Activated effector memory CD4-positive, alpha-beta T cell treated with anti-CD3 and anti-CD28 coated beads, Interleukin-2, amount 50 U/mL, for 16 hours (primary cell): ENCODE data around the gene TOMM7.
"Not testable (repeated sequence)": the region's sequence is repeated elsewhere in the genome, so short reads cannot be mapped to it uniquely, and the experiment has no call there.

Experiments used
- DNase-seq: peaks from one replicate; pipeline ENCODE4 v3.0.0-alpha.2; 2020

TOMM7 gene

DNA sequence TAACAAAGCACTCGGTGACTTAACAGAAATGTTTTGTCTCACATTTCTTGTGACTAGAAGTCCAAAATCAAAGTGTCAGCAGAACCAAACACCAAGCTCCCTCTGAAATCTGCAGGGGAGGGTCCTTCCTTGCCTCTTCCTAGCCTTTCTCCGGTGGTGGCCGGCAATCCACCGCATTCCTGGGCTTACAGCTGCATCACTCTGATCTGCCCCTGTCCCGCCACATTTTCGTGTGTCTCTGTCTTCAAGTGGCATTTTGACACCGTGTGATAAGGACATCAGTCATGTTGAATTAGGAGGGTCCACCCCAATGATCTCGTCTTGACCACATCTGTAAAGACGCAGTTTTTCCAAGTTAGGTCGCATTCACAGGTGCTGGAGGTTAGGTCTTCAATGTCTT is 30.5 kb upstream of the TOMM7 start:
- DNase-seq: no peak

DNA sequence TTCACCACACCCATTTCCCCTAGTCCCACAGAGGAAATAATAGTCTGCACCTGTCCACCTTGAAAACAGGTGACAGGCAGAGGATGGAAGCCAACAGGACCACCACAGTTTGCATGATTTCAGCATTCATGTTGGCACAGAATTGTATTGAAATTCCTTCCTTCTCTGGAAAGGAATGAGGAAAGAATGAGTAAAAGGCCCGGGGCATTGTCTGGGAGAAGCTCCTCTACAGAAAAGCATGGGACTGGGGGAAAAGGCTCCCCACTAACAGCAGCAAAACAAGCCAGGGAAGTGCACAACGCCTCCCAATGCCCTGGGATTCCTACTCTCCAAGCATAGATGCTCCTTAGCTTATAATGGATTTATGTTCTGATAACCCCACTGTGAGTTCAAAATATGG is 28.5 kb upstream of the TOMM7 start:
- DNase-seq: no peak

DNA sequence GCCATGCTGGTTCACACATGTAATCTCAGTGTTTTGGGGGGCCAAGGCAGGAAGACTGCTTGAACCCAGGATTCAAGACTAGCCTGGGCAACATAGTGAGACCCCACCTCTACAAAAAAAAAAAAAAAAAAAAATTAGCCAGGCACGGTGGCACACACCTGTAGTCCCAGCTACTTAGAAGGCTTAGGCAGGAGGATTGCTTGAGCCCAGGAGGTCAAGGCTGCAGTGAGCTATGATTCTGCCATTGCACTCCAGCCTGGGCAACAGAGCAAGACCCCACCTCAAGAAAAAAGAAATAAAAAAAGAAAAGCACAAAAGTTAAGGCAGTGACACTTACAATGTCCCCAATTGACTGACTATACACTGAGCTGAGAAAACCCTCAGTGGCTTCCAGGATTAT is 27.7 kb upstream of the TOMM7 start:
- DNase-seq: not testable (repeated sequence)

DNA sequence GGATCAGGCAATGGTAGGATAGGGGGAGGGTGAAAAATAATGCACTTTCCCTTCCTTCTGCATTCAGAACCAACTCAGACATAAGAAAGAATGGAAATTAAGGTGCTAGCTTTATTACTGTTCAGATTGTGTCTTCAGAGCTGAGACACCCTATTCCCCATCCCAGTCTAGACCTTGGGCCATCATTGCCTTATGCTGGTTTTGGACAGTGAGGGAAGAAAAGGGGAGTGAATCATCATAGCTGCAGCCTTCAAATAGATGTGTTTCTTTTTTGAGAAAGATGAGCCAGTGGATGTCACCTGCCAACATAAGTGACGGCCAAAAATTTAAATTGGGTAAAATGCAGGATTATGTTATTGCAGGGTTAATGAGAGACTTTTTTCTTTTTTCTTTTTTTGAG is 27.0 kb upstream of the TOMM7 start:
- DNase-seq: no peak

DNA sequence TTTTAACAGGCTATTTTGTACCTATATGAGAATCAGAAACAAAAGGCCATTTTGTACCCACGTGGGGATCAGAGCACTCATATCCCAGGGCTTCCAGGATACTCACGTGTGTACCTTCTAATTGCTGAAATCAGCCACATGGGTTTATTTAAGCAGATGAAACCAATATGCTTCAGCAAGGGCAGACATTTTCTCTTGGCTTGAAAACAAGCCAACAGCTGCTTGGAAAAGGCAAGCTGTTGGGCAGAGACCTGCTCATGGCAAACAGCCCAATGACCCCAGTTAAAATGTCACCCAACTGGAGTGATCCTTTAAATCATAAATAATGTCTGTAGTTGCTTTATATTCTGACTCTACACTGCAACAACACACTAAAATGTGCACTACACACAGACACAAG is 26.5 kb upstream of the TOMM7 start:
- DNase-seq: no peak

DNA sequence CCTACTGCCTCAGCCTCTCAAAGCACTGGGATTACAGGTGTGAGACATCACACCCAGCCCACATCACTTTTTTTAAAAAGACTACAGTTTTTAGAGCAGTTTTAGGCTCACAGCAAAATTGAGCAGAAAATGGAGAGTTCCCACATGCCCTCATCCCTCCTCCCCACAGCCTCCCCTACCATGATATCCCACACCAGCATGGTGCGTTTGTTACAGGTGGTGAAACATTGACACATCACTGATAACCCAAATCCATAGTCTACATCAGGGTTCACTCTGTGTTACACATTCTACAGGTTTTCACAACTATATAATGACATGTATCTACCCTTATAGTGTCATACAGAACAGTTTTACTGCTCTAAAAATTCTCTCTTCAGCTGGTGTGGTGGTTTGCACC is 24.3 kb upstream of the TOMM7 start:
- no peak for DNase-seq

DNA sequence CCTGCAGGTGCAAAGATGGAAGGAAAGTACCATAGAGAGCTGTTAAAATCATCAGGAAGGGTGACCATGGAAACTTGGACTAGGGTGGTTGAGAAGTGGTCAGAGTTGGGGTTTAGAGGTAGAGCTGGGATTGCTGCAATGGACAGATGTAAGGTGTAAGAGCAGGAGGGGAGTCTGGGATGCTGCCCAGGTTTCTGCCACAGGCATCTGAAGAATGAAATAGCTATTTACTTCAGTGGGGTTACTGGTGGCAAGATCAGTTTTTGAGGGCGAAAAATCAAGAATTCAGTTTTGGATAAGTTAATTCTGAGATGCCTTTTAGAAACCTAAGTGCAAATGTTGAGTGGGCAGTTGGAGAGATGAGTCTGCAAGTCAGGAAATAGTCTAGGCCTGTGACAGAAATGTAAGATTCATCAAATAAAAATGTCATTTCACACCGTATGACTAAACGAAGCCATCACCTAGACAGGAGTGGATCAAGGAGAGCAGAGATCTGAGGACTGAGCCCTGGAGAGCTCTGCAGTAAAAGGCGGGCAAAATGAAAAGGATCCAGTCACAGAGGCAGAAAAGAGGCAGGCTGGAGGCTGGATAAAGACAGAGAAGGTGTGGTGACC is 22.7 kb upstream of the TOMM7 start:
- no peak for DNase-seq

DNA sequence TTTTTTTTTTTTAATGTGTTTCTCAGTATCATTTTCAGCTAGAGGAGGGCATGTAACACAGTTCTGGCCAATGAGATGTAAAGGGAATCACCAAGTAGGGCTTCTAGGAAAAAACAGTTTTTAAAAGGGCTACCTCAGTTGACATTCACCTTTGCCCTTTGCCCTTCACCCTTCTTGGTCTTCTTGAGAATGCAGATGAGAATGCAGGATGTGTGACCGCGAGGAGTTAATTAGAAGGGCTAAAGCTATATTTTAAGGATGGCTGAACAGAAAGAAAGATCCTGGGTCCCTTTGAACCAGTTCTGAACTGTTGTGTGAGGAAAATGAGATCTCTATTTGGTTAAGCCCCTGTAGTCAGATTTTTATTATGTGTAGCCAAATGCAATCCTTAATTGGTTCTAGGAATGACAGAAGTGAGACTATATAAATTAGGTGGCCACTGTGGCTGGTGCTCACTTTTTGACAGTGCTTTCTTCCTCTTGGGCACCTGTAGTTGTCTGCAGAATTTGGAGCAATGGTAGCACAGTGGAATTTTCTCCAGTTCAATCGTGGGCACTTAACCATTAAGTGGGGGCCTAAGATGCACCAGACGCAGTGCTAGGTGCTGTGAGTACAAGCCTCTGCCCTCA is 21.1 kb upstream of the TOMM7 start:
- no peak for DNase-seq

DNA sequence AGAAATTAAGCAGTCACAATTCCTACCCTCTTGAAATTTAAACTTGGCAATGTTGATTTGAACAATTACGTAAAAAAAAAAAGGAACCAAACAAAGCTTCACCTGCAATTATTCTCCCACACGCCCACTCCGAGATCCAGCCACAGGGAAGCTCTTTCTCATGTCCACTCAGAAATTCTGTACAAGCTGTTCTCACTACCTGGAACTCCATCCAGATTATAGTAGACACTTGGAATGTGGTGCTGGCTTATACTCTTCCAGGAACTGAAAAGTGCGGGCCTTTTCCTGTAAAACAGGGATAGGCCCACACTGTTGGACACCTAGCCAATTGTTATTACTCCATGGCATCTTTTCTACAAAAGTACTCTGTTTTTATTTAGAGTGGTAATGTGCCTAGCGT is 20.3 kb upstream of the TOMM7 start:
- DNase-seq: no peak

DNA sequence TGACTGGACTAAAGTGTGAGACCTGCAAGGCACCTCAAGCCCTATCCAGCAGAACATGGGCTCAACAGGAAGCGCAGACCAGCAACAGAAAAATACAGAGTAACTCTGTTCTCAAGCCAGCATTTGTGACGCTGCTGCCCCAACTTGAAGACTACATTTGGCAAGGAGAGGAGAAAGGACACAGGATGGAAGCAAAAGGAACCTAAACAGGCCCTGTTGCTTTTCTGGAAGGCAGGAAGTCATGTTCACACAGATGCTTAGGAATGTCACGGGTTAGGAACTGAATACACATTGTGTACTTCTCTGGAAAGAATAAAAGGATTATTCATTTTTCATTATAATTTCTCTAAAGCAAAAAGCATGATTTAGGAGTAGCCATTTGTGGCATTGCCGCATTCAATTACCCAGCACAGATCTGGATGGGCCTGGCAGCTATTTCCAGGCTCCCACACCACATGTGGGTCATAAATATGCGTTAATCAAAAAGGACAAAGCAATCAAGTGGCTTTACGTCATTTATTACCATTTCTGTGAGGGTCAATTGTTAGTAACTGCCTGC is 19.8 kb upstream of the TOMM7 start:
- no peak for DNase-seq

DNA sequence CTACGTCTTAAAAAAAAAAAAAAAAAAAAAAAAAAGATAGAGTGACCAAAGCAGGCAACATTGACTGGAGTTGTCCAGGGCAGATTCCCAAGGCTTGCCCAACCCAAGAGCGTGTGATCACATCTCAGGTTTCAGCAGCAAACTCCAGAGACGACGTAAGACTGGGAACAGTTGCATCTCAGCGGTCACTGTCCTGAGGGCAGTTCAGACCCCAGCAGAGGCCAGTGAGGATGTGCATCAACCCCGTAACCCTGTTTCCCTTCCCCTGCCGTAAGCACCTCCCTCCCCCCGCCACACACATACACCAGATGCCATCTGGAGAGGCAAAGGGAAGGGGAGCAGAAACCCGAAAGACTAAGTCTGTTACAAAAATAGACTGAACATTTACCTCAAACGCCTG is 19.3 kb upstream of the TOMM7 start:
- no peak for DNase-seq

DNA sequence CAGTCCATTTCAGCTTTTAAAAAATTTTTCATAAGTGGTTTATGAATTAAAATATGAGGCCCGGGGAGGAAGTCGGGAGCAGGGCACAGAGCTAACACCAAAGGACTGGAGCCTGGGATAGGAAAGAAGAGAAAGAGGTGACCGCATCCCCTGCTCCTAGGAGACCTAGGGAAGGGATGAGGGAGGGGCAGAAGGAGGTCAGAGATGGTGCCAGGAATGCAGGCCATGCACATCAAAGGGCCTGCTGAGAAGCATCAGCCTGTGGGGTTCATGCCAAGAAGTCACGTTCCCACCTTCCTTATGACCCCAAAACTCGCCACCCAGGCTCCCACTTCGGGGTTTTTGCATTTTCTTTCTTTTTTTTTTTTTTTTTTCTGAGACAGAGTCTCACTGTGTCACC is 14.7 kb upstream of the TOMM7 start:
- no peak for DNase-seq

DNA sequence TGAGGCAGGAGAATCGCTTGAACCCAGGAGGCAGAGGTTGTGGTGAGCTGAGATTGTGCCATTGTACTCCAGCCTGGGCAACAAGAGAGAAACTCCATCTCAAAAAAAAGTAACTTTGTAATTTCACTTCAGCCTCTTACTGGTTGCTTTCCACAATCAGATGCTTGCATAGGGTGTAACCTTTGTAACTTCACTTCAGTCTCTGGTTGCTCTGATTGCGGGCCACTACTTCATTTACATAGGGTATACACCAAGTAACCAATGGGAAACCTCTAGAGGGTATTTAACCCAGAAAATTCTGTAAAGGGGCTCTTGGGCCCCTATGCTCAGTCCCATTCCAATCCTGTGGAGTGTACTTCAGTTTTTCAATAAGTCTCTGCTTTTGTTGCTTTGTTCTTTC is 13.9 kb upstream of the TOMM7 start:
- not testable (repeated sequence) for DNase-seq

DNA sequence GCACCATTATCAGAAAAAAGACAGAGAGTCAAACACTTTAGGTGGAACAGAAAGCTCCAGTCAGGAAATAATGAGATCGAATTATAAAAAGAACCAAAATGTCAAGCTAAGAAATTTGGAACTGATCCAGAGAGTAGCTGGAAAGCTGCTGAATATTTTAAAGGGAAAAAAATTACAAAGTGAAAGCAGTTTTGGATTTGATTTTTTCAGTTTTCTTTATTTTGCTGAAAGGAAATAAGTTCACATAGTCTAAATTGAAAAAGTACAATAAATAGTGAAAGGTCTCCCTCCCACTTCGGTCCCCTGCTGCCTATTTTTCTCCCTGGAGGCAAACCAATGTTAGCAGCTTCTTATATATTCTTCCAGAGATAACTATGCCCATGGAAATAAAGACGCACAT is 11.3 kb upstream of the TOMM7 start:
- no peak for DNase-seq

DNA sequence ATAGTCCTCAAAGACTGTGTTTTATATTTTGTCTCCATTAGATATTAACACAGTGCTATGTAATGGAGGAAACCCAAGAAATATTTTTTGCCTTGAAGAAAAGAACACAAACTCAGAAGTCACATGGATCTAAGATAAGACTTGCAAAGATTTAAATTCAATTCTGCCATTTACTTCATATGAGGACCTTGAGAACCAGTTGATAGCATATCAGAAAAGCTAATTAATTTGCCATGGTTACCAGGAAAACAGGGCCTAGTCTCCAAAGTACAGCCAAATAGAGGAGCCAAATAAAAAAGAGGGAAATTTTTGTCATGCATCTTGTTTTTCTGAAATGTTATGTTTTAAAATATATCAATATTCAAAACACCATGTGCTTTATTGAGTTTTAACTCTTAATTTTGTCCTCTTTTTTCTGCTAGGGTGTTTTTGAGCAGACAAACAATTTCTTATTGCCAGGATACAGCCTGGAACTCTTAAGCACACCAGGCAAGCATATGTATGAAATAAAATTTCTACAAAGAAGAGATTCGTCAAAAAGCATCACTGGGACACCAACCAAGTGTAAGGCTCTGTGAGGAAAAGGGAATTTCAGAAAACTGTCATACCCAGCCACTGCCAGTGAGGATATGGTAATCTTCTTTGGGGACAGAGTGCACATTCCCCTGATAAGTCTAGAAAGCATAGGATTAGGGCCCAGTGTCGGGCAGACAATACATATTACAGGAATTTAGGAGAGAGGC is 10.6 kb upstream of the TOMM7 start:
- no peak for DNase-seq

DNA sequence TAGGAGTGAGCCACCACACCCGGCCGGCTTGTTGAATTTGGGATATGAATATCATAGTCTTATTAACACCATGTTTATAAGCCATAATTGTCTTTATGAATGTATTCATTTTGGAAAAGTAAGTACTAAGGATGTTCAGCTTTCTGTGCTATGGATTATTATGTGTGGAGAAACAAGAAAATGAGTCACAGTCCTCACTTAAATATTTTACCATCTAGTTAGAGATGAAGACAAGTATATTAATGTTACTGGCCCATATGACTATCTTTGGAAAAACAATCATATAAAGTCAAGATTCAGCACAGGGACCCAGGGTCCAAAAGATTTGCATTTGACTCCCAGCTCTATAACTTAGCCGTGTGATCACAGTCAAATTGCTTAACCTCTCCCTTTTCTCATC is 9.8 kb upstream of the TOMM7 start:
- DNase-seq: no peak

DNA sequence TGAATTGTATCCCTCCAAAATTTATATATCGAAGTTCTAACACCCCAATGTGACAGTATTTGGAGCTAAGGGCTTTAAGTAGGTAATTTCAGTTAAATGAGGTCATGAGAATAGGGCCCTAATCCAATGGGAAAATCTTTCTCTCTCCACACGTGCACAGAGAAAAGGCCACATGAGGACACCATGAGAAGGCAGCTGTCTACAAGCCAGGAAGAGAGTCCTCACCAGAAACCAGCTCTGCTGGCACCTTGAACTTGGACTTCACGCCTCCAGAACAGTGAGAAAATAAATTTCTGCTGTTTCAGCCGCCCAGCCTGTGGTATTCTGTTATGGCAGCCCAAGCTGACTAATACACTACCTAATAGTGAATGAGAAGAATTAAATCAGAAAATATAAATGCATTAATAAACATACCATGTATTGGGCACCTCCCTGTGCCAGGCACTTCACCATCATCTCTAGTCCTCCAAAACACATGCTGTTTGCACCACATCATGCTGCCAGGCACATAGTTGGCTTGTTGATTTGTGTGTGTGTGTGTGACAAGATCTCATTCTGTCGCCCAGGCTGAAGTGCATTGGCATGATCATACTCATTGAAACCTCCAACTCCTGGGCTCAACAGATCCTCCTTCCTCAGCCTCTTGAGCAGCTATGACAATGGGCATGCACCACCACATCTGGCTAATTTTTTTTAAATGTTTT is 9.1 kb upstream of the TOMM7 start:
- no peak for DNase-seq

DNA sequence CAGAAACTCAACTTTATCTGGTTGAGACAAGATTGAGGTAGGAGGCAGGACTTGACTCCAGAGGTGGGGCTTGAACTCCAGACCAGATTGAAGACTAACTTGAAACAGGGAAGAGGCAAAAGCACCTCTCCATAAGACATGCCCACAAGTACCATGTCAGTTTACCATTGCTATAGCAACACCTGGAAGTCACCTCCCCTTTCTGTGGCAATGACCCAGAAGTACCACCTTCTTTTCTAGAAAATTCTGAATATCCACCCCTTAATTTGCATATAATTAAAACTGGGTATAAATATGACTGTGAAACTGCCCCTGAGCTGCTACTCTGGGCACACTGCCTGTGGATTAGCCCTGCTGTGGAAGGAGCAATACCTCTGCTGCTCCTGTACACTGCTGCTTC is 4.9 kb upstream of the TOMM7 start:
- no peak for DNase-seq

DNA sequence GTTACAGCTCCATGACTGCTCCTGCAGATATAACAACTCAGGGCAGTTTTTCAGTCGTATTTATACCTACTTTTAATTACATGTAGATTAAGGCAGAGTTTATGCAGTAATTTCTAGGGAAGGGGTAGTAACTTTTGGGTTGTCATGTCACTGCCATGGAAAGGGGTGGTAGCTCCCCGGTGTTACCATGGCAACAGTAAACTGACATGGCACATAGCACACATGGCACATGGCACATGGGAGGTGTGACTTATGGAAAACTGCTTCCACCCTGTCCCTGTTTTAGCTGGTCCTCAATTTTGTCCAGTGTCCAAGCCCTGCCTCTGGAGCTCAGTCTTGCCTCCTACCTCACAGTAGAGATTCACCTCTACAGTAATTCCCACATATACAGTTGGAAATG is 3.9 kb upstream of the TOMM7 start:
- DNase-seq: no peak

DNA sequence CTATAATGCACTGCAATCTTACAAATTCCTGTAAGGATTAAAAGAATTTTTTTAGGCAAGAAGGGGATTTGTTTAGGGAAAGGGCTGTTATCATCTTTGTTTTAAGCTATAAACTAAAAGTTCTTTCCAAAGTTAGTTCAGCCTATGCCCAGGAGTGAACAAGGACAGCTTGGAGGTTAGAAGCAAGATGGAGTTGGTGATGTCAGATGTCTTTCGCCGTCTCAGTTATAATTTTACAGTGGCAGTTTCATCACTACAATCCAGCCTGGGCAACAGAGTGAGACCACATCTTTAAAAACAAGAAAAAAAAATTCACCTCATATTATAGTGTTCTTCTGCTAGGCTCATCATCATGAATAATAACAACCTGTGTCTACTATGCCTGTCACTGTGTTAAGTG is 2.1 kb upstream of the TOMM7 start:
- no peak for DNase-seq

DNA sequence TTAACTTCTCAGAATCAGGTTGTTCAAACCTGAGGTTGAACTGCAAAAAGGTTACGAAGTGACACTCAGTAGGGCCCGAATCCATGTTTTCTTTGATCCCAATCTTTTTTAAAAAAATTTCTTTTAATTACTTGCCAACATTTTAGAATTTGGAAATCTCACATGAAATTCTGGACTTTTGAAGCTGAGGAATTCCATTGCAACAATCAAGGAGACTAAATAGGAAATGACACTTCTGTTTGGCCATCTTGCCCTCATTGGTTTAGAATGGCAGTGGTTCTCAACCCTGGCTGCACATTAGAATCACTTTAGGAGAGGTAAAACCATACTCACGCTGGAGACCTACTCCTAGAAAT is 471 bp upstream of the TOMM7 start:
- DNase-seq: no peak

DNA sequence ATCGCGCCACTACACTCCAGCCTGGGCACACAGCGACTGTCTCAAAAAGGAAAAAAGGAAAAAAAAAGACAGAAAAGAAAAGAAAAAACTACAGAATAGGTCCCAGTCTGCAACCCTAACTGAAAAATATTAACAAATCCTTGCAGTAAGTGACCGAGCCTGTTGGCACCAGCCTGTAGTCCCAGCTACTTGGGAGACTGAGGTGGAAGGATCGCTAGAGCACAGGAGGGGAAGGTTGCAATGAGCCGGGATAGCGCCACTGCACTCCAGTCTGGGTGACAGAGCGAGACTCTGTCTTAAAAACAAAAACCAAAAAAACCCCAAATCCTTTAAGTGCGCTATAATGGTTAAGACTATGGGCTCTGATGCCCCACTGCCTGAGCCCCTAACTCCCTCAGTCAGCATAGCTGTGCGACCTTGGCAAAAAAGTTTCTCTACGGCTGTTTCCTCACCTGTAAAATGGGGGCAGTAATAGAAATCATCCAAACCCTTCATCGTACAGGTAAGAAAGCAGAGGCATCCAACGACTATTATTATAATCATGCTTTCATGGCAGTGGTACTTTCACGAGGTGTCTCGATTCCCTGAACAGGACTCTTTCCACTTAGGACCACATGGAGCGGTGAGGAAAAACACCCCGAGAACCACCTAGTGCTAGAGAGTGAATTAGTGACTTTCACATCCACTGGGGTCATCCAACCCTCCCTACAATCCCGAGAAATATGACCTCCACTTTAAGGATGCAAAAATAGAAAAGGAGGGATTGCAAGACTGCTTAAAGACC is 755 bp downstream of the TOMM7 start:
- no peak for DNase-seq

DNA sequence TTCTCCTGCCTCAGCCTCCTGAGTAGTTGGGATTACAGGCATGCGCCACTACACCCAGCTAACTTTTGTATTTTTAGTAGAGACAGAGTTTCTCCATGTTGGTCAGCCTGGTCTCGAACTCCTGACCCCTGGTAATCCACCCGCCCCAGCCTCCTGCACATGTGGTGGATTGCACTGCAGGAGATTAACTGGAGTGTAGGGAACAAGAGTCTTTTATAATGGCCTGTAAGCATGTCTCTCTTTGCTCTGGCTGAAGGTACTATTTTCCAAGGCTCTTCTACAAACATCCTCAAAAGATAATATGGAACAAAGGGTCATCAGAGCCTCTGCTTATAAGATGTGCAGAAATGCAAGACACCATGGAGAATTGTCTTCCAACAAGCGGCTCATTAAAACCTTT is 3.2 kb downstream of the TOMM7 start:
- no peak for DNase-seq
